Stimulated activated CD8-positive, alpha-beta memory T cell treated with anti-CD3 and anti-CD28 coated beads, Interleukin-7, amount 100 ng/mL, for 24 hours (primary cell): ENCODE measurements around the gene AMMECR1.
"Not testable (repeated sequence)": the region's sequence is repeated elsewhere in the genome, so short reads cannot be mapped to it uniquely, and the experiment has no call there.

Experiments used
- DNase-seq: peaks from one replicate; pipeline ENCODE4 v3.0.0-alpha.2; 2020; ENCODE audit warnings: low read depth

The AMMECR1 gene

DNA sequence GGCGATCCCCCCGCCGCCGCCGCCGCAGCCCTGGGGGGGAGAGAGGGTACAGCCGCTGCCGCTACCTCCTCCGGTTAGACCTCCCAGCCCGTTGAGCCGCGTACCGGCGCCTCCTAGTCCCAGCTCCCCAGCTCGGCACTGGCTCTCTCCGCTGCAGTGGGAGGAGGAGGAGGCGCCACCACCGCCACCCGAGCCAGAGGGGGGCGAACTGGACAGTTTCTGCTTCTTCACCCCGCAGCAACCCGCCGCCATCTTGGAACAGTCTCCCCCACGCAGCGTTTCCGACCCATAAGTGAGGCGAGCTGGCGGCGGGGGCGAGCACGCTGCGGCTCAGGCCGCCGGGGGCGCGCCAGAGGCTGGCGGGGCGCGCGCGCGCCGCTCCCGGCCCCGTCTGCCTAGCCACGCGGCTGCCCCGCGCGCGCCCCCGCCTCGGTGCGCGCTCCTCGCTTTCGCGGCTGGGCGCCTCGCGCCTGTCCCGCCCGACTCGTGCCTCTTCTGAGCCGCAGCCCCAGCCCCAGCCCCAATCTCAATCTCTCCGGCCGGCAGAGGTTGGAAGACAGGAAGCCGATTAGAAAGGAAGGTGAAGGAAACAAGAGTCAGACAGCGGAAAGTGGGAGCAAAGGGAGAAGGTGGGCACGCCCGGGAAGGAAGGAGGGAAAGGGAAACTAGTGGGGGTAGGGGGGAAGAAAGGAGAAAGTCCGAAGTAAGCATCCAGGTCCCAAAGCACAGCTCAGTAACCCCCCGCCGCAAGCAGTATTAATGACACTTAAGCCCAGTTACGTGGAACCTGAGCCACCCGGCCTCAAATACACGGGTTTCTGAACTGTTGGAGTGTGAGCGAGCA is at the start of gene AMMECR1:
Gene AMMECR1 (minus strand): TSS at position 266 of the 844 bp plus-strand sequence. CDS start 14 bp downstream, at position 252.
- DNase-seq: peak; percentile 37

DNA sequence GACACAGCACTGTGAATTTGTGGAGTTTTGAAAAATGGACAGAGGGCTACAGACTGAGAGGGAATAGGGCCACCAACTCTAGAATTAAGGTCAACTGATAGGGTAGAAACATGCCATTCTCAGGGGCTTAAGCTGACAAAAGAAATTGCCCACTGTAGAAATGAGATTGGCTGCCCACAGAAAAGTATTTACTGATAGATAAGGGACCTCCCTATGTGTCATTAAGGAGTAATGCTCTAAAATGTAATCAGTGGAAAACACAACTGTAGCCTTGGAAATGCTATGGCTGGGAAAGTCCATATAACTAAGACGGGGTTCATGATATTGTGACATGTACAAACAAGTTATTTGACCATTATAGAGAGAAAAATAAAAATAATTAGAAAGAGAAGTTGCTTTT is 45.4 kb upstream of the AMMECR1 start:
- no peak for DNase-seq

DNA sequence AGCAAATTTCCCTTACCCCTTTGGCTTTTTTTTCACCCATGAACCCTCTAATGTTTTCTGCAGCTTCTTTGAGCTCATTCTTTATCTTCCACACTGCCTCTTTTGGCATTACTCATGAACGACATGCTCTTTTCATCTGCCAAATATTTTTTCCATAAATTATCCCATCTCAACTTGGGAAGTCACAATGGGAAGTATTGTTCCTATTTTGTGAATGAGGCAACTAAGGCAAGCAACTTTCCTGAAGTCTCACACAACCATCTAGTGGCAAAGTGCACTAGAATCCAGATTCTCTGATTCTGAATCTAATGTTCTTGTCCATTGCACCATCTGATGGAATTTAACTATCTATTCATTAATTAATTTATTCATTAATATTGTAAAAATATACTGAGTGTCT is 41.4 kb upstream of the AMMECR1 start:
- no peak for DNase-seq

DNA sequence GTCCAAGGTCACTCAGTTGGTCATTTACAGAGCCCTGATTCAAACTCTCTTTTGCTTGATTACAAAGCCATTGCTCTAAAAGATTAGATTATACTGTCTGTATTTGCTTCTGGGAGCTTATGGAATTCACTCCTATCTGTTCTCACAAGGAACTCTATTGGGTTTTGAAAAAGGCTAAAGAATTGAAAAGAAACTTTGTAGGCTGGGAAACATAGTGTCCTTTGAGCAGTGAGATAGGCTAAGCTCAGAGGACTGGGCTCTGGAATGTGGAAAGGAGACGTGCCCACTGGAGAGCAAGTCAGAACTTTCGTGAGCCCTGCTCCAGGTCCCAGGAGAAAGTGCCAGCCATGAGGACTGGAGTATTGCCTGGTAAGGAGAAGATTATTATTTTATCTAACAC is 40.7 kb upstream of the AMMECR1 start, which contains the start of gene RTL9:
Gene RTL9 (plus strand): TSS at position 301 of the 400 bp plus-strand sequence. CDS start 91,770 bp downstream, outside the sequence.
- DNase-seq: no peak

DNA sequence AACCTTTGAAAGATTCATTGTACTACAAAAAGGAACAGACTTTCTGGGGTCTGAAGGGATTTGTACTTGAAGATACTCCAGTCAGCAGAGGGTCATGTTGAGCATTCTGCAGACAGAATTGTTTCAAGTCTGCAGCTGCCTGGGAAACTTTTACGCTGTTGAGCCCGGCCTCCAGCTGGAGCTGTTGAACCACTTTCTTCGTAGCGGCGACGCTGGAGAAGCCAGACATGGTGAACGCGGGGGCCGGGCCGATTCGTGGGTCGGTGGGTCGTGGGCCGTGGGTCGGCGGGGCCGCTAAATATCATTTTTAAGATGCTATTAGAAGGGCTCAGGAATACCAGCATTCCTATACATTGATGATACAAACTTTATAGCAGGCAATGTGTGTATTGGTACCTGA is 28.8 kb upstream of the AMMECR1 start:
- DNase-seq: no peak

DNA sequence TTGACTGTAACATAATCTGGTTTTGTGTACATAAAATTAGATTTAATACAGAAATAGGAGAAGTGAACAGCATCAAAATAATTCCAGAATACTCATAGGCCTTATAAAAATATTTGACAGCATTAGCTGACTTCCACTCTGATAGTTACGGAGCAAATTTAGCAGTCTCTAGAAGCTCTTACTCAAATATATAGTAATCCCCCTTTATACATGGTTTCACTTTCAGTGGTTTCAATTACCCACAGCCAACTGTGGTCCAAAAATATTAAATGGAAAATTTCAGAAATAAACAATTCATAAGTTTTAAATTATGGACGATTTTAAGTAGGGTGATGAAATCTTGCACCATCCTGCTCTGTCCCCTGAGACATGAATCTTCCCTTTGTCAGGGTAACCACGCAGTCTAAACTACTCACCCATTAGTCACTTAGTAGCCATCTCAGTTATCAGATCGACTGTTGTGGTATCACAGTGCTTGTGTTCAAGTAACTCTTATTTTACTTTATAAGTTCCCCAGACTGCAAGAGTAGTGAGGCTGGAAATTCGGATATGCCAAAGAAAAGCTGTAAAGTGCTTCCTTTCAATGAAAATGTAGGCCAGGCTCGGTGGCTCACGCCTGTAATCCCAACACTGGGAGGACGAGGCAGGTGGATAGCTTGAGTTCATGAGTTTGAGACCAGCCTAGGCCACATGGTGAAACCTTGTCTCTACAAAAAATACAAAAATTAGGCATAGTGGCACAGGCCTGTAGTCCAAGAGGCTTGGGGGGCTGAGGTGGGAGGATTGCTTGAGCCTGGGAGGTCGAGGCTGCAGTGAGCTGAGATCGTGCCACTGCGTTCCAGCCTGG is 23.5 kb upstream of the AMMECR1 start:
- no peak for DNase-seq

DNA sequence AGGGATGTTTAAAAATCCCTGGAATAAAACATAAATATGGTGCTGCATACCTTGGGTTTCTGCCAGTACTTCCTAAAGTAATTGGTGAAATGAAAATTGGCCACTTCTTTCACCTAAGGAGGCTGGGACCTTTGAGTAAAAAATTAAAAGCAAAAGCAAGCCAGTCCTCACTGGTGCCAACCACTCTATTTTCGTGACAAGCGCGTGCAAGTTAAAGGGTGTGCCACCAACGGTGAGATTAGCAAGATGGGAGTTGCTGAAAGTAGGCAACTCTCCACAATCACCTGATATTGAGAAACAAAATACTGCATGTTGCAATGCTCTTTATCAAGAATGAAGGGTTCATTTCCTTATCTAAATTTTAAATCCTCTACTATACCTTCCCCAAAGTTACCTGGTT is 21.1 kb upstream of the AMMECR1 start:
- DNase-seq: no peak

DNA sequence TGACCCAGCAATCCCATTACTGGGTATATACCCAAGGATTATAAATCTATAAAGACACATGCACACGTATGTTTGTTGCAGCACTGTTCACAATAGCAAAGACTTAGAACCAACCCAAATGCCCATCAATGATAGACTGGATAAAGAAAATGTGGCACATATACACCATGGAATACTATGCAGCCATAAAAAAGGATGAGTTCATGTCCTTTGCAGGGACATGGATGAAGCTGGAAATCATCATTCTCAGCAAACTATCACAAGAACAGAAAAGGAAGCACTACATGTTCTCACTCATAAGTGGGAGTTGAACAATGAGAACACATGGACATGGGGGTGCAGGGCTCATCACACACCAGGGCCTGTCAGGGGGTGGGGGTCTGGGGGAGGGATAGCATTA is 15.6 kb upstream of the AMMECR1 start:
- DNase-seq: not testable (repeated sequence)

DNA sequence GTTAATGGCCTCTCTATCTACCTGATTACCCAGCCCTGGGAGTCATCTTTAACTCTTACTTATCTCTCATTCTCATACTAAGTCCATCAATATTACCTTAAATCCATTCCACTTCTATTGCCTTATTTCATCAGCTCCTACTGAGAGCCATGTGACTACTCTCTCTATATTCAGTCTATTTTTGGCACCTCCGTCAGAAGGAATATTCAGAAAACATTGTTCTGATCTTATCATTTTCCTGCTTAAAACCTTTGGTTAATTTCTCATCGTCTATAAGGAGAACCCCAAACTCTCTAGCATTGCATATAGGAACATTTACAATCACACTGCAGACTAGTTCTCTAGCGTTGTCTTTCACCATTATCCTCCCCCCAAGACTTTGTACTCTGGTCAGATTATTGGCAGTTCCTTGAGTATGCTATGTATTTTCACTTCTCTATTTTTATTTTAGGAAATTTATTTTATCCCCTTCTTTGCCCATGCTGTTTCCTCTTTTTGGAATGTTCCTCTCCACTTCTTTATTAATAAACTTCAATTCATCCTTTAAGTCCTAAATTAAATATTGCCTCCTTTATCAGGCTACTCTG is 13.7 kb upstream of the AMMECR1 start:
- DNase-seq: no peak

DNA sequence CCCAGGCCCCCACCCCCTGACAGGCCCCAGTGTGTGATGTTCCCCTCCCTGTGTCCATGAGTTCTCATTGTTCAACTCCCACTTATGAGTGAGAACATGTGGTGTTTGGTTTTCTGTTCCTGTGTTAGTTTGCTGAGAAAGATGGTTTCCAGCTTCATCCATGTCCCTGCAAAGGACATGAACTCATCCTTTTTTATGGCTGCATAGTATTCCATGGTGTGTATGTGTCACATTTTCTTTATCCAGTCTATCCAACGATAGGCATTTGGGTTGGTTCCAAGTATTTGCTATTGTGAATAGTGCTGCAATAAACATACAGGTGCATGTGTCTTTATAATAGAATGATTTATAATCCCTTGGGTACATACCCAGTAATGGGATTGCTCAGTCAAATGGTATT is 10.7 kb upstream of the AMMECR1 start:
- DNase-seq: not testable (repeated sequence)

DNA sequence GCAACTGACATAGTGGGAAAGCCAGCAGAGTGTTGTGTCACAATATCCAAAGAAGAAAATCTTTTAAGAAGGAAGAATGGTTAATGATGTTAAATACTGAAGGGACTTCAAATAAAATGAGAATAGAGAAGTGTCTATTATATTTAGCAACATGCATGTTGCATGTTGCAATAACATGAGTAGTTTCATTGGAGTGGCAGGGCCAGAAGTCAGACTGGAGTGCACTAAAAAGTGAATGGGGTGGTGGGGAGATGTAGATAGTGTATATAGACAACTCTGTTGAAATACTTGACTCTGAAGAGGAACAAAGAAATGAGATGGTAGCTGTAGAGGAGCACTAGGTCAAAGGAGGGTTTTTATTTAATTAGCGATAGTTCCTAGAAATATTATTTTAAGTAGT is 9.5 kb upstream of the AMMECR1 start:
- no peak for DNase-seq

DNA sequence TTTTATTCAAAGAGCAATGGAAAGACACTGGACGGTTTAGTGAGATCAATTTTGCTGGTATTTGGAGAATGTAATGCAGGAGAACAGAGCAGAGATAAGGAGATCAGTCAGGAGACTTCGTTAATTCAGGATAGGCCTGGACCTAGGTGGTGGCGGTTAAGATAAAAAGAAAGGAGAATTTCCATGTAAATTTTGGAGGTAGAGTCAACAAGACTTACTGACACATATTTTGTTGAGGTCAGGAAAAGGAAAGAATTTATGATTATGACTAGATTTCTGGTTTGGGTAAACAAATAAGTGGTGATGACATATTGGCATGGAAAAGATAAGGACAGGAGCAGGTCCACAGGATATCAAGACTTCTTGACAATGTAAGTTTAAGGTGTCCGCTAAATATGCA is 8.8 kb upstream of the AMMECR1 start:
- DNase-seq: no peak

DNA sequence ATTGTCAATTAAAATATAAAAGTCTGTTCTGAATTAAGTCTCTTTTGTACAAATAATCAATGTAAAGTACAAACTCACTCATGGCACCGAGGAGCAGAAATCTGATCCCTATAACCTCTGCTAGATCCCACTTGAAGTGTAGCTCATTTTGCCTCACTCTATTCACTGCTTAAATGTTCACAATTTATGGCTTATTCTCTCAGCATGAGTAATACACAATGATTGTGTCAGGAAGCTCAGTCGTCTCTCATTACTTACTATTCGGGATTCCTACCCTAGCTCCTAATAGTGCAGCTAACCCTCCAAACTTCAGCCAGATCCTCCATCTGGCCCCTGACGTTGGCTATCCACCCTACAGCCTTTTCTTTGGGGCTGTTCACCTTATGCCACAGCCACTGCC is 4.7 kb upstream of the AMMECR1 start:
- no peak for DNase-seq

DNA sequence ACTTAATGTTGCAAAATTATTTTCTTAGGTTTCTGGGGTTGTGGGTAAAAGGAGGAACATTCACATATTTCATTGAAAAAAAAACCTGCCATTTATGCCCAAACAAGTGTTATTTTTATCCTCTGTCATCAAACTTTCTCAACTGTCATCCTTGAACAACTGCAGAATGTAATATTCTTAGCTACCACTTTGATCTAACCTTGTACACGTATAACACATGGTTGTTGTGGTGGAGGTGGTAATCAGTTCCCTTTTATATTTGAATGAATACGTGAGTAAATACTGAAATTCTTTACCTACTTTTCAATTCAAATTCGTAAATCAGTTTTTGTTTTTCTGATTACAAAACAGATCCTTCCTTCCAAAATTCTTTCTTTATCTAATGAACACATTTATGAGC is 3.8 kb upstream of the AMMECR1 start:
- DNase-seq: no peak

DNA sequence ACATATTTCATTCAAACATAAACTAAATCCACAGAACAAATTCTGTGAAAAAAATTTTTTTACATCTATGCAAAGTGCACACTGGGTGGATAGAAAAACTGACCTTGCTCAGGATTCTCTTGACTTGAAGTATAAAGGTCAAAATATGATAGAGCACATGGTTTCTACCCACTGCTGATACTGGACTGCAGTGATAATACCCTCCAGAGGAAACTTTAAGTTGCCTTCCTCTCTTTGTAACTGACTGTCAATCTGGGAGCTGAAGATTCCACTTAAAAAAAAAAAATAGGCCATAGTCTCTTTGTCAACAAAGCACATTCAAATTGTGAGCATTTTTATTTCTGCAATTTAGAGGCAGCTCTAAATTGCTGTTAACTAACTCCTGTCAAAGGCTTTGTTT is 3.2 kb upstream of the AMMECR1 start:
- no peak for DNase-seq

DNA sequence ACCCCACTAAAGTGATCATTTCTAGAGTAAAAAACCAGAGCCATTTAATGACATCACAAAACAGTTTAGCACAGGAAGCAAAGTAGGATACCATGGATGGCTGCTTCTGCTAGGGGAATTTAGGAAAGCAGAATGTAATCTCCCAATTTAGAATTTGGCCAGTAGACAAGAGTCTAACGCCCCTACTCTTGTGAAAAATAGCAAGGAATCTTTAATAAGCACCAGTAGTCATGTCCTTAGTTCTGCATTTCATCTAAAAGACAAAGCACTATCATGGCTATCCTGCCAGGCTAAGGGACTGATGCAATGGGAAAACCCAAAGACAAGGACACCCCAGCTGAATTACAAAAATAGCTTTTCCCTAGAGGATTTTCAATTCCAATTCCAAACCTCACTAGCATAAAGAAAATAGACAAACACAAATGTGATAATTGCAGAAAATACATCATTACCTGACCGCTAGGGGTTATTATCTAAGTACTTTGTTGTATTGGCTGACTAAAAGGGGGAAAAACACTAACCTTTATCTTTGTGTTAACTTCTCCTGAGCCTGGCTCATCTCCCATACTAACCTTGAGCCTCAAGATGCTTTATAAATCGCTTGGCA is 2.6 kb upstream of the AMMECR1 start:
- DNase-seq: no peak

DNA sequence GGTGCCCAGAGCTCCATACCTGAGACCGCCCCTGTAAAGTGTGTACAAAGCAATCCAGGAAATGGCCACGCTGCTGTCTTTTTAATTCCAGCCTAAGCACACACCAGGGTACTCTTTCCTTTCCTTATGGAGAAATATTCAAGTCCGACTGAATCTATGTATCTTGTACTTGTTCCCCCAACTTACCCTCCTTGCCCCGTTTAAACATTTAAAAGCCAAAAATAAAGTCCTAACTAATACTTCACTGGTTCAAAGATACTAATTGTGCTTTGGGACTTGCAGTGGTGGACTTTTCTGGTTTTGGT is 731 bp upstream of the AMMECR1 start:
- DNase-seq: no peak

DNA sequence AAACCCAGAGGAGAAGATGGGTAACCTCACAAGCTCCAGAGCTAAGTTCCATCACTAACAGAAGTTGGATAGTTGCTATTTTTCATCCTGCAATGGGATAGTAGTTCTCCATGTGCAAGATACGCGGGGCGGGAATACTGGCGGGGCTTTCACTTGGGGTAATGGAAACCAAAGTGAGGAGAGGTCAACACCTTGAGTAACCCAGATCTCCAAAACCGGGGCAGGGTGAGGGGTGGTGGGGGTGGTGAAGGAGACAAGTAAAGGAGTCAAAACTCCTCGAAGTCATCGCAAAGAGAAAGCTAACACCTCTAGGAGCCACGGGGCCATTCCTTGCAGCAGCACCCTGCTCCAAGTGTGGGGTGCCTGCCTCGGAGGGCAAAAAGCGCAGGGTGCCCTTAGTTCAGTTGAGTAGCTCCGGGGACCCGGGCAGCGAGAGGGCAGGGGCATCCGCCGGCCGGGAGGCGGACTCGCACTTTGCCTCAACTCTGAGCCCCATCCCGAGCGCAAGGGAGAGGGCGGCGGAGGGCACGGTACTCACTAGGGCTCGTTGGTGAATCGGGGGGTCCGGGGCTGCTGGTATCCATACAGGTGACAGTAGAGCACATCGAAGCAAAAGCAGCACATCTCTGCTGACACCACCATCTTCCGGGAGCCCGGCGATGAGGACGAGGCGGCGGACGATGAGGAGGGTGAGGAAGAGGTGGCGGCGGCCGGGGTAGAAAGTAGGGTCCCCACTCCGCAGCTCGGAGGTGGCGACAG is 645 bp downstream of the AMMECR1 start:
- peak; percentile 2 for DNase-seq

DNA sequence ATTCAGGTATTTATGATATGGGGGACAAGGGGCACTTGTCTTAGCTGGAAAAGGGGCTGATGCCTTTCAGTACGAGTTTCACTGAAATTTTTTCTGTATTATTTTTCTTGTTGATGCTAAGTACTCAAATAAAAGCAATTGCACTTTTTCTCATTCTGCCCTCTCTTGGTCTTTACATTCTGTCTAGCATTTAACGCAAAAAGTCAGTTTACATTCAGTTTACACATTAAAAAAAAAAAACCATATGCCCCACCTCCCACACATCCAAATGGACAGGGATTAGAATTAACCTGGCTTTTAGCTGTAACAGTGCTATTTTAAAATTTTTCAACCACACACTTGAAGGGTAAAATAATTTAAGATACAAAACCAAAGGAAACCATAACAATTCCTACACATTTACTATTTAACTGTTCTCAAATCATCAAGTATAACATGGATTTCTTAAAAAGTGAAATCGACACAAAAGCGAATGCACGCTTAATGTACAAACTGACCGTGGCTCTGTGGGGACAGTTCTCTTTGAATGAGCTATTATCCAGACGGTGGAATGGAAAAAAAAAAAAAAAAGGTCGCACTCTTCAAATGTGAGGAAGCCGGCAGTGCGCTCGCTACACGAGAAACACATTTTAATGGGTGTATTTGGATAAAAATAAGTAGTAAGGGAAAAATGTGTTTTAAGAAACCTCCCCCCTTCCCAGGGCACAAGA is 1.4 kb downstream of the AMMECR1 start:
- no peak for DNase-seq

DNA sequence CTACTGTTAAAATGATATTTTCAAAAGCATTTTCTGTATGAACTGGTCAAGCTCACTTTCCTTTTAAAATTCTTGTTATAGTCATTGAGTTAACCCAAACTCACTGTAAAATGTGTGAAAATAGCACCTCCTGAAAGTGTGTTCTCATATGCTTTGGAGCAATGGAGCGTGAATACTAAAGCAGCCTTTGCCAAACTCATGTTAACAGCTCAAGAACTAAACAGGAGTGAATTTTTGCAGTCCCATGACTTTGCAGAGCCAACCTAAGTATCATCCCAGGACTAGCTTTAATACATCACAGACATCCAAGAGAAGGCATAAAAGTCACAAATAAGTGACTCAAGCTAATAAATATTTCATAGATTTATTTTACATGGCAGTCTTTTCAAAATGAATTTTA is 2.3 kb downstream of the AMMECR1 start:
- DNase-seq: no peak
